ENCODE data around the gene DIS3L2.
A peak's percentile ranks its signal among the peaks of the same experiment; 100 is the strongest.

- TF ChIP-seq CTCF (IDR thresholded peaks at IDR 0.05; ENCODE audit: low read length) (peak; percentile 23; the same call in 1 of the 2 replicates), EZH2 (IDR thresholded peaks at IDR 0.05; ENCODE audit: borderline replicate concordance, low read length) (no peak)
Measured at GRCh38 chr2:232365621-232366321, 404.3 kb downstream of the DIS3L2 start.

Measured in OCI-LY1 (cell line).